H9 (cell line): ENCODE data around the gene LTB4R. TPM values are rescaled to one million over a fixed set of nuclear protein-coding genes. Genes with fewer than 3 reads are reported as not detected.

Source experiments
- DNase-seq: peaks from one replicate; pipeline ENCODE4 v3.0.0-alpha.2; 2017
- H2AFZ ChIP-seq: one replicate; pipeline ENCODE4 v1.6.1; 2013; ENCODE audit warnings: mild to moderate bottlenecking, low read length, control low read depth, moderate library complexity
- H2AK5ac ChIP-seq: 2 replicates; pipeline ENCODE4 v1.6.1; 2013; ENCODE audit warnings: low read length, control low read depth, mixed read lengths; ENCODE audit not compliant: insufficient read length
- H2BK120ac ChIP-seq: one replicate; pipeline ENCODE4 v1.6.1; 2013; ENCODE audit warnings: low read depth, mild to moderate bottlenecking, low read length, control low read depth, inconsistent platforms; ENCODE audit not compliant: poor library complexity, severe bottlenecking
- H2BK12ac ChIP-seq: 2 replicates; pipeline ENCODE4 v1.6.1; 2013; ENCODE audit warnings: low read length, control low read depth, mixed read lengths, low read depth; ENCODE audit not compliant: insufficient read length
- H2BK15ac ChIP-seq: 2 replicates; pipeline ENCODE4 v1.6.1; 2013; ENCODE audit warnings: low read depth, low read length, control low read depth
- H2BK20ac ChIP-seq: one replicate; pipeline ENCODE4 v1.6.1; 2013; ENCODE audit warnings: low read depth, mild to moderate bottlenecking, low read length, control low read depth, inconsistent platforms; ENCODE audit not compliant: poor library complexity, severe bottlenecking
- H2BK5ac ChIP-seq: 2 replicates; pipeline ENCODE4 v1.6.1; 2013; ENCODE audit warnings: low read length, control low read depth, mixed read lengths; ENCODE audit not compliant: insufficient read length
- H3K14ac ChIP-seq: 2 replicates; pipeline ENCODE4 v1.6.1; 2013; ENCODE audit warnings: low read length, control low read depth; ENCODE audit not compliant: insufficient read depth
- H3K18ac ChIP-seq: 2 replicates; pipeline ENCODE4 v1.6.1; 2013; ENCODE audit warnings: low read depth, mild to moderate bottlenecking, mixed read lengths, low read length, control low read depth; ENCODE audit not compliant: insufficient read length
- H3K23ac ChIP-seq: 2 replicates; pipeline ENCODE4 v1.6.1; 2013; ENCODE audit warnings: low read length, control low read depth, mixed read lengths, low read depth; ENCODE audit not compliant: insufficient read length
- H3K23me2 ChIP-seq: 2 replicates; pipeline ENCODE4 v1.6.1; 2013; ENCODE audit warnings: low read depth, mild to moderate bottlenecking, mixed read lengths, low read length, control low read depth; ENCODE audit not compliant: insufficient read length, poor library complexity, severe bottlenecking
- H3K27ac ChIP-seq: 2 replicates; pipeline ENCODE4 v1.5.1; 2013; ENCODE audit warnings: low read length, control low read depth, mixed read lengths, low read depth; ENCODE audit not compliant: insufficient read length
- H3K27me3 ChIP-seq: 2 replicates; pipeline ENCODE4 v1.6.1; 2013; ENCODE audit warnings: low read length, control low read depth, inconsistent platforms; ENCODE audit not compliant: insufficient read depth
- H3K4ac ChIP-seq: 2 replicates; pipeline ENCODE4 v1.6.1; 2013; ENCODE audit warnings: low read depth, mild to moderate bottlenecking, control low read depth, inconsistent platforms, low read length, moderate library complexity
- H3K4me1 ChIP-seq: 2 replicates; pipeline ENCODE4 v1.6.1; 2013; ENCODE audit warnings: low read length, control low read depth, inconsistent platforms; ENCODE audit not compliant: insufficient read depth
- H3K4me2 ChIP-seq: 2 replicates; pipeline ENCODE4 v1.6.1; 2013; ENCODE audit warnings: low read length, control low read depth, mixed read lengths; ENCODE audit not compliant: insufficient read length, insufficient read depth
- H3K56ac ChIP-seq: 2 replicates; pipeline ENCODE4 v1.6.1; 2013; ENCODE audit warnings: low read depth, mild to moderate bottlenecking, mixed read lengths, low read length, control low read depth; ENCODE audit not compliant: insufficient read length
- H3K79me1 ChIP-seq: 2 replicates; pipeline ENCODE4 v1.6.1; 2013; ENCODE audit warnings: low read depth, mild to moderate bottlenecking, moderate library complexity, low read length, control low read depth, inconsistent platforms; ENCODE audit not compliant: insufficient read depth, poor library complexity, severe bottlenecking
- H3K79me2 ChIP-seq: 2 replicates; pipeline ENCODE4 v1.6.1; 2013; ENCODE audit warnings: low read length, control low read depth, inconsistent platforms; ENCODE audit not compliant: insufficient read depth
- H3K9ac ChIP-seq: 2 replicates; pipeline ENCODE4 v1.6.1; 2013; ENCODE audit warnings: low read length, control low read depth, mixed read lengths; ENCODE audit not compliant: insufficient read length; ENCODE audit errors: extremely low read depth
- H3K9me3 ChIP-seq: one replicate; pipeline ENCODE4 v1.6.1; 2013; ENCODE audit warnings: low read depth, low read length, inconsistent platforms; ENCODE audit not compliant: control insufficient read depth
- H3T11ph ChIP-seq: one replicate; pipeline ENCODE4 v1.6.1; 2013; ENCODE audit warnings: mild to moderate bottlenecking, low read length, control low read depth, inconsistent platforms
- H4K20me1 ChIP-seq: one replicate; pipeline ENCODE4 v1.6.1; 2013; ENCODE audit not compliant: control insufficient read depth, insufficient read length, insufficient read depth
- H4K5ac ChIP-seq: 2 replicates; pipeline ENCODE4 v1.6.1; 2013; ENCODE audit warnings: low read depth, mild to moderate bottlenecking, mixed read lengths, low read length, control low read depth; ENCODE audit not compliant: insufficient read length
- H4K8ac ChIP-seq: replicated peaks from 2 replicates; pipeline ENCODE4 v1.6.1; 2013; ENCODE audit warnings: low read length, control low read depth, mixed read lengths, low read depth; ENCODE audit not compliant: insufficient read length
- H4K91ac ChIP-seq: 2 replicates; pipeline ENCODE4 v1.6.1; 2013; ENCODE audit warnings: low read depth, mild to moderate bottlenecking, moderate library complexity, mixed read lengths, low read length, control low read depth; ENCODE audit not compliant: insufficient read length
- H3K27ac Mint-ChIP-seq, 3 experiments: 2 replicates in 2 of 3; 3 replicates in 1 of 3; pipeline ENCODE4 v1.8.0; 2020 to 2021; ENCODE audit warnings: mixed read lengths in 3 of 3, mild to moderate bottlenecking in 1 of 3, moderate library complexity in 1 of 3
- H3K27me3 Mint-ChIP-seq: 2 replicates; pipeline ENCODE4 v1.8.0; 2021; ENCODE audit warnings: low read depth, mild to moderate bottlenecking, moderate library complexity, mixed read lengths
- H3K36me3 Mint-ChIP-seq, 3 experiments: 2 replicates in 2 of 3; 3 replicates in 1 of 3; pipeline ENCODE4 v1.8.0; 2020 to 2021; ENCODE audit warnings: low read depth in 3 of 3, mixed read lengths in 3 of 3; ENCODE audit not compliant: insufficient read depth in 1 of 3
- H3K4me1 Mint-ChIP-seq, 2 experiments: 2 replicates each; pipeline ENCODE4 v1.8.0; 2020; ENCODE audit warnings: mixed read lengths in 2 of 2
- H3K4me3 Mint-ChIP-seq, 2 experiments: 2 replicates in 1 of 2; 3 replicates in 1 of 2; pipeline ENCODE4 v1.8.0; 2020 to 2021; ENCODE audit warnings: mild to moderate bottlenecking in 2 of 2, mixed read lengths in 2 of 2, moderate library complexity in 1 of 2
- H3K9me3 Mint-ChIP-seq, 2 experiments: 2 replicates in 1 of 2; 3 replicates in 1 of 2; pipeline ENCODE4 v1.8.0; 2020; ENCODE audit warnings: mild to moderate bottlenecking in 2 of 2, mixed read lengths in 2 of 2, moderate library complexity in 1 of 2
- WGBS: extraction: QIAGEN DNeasy Blood & Tissue Kit; methylation state at CpG from one replicate; pipeline ENCODE4 v1.1.7; 2013; ENCODE audit warnings: missing lambda C conversion rate, low lambda C conversion rate, mixed read lengths; ENCODE audit not compliant: insufficient read length; ENCODE audit errors: extremely low coverage; 5-methylcytosine and 5-hydroxymethylcytosine counted together
- total RNA-seq: library from RNA; stranded (reverse); gene quantifications from 2 replicates; pipeline ENCODE4 v1.2.1, GENCODE V29; 2021
- TF ChIP-seq, protein P1 (sequence below): fragments of 200-600 bp; sonication (generic); conservative IDR thresholded peaks from 3 replicates; pipeline ENCODE4 v1.8.0; 2021; ENCODE audit warnings: antibody characterized with exemption, mild to moderate bottlenecking

The LTB4R gene
- total RNA-seq, 1 experiment from 2014 or later: 8.9 TPM

DNA sequence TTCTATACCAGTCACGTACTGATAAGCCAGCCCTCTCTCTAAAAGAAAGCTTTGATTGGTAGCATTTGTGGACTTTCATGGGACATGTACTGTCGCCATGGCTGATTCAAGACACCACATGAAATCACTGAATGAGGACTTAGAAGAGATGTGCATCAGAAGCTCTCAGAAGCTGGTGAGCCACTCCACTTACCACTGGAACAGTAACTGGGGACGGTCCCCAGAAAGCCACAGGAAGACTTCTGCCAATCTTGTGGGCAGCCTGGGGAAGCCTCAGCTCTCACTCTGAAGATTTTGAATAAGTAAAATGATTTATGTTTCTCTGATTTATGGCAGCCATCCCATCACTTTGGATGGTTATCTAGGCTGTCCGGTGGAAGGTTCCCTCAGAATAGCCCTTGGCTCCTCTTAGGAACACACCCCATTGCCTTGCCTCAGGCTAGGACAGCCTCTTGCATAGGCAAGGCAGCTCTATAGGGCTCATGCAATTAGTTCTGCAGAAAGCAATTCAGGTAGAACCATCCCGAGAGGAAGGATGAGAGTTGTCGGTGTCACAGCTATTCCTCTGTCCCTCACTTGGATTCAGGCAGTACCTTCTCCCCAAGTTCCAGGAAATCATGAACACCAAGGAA, 21.5 kb upstream of the LTB4R start:
- Histone ChIP-seq H2BK12ac (no peak overlapping the region), H3K23ac (no peak overlapping the region), H3K56ac (no peak overlapping the region), H2BK120ac (no peak overlapping the region), H3K9ac (no peak overlapping the region), H4K20me1 (no peaks in the 10 kb centered on the region), H3K27me3 (no peaks in the 10 kb centered on the region), H3K79me2 (no peaks in the 10 kb centered on the region), H2AFZ (no peak overlapping the region), H4K91ac (no peak overlapping the region), H3T11ph (no peak overlapping the region), H2AK5ac (no peak overlapping the region), H3K27ac (no peak overlapping the region), H2BK5ac (no peak overlapping the region), H4K8ac (no peak overlapping the region), H3K4me1 (no peaks in the 10 kb centered on the region), H3K9me3 (no peaks in the 10 kb centered on the region), H3K14ac (no peak overlapping the region), H3K23me2 (no peaks in the 10 kb centered on the region), H3K4me2 (no peak overlapping the region), H3K79me1 (no peaks in the 10 kb centered on the region), H2BK15ac (no peak overlapping the region), H4K5ac (no peak overlapping the region), H2BK20ac (no peak overlapping the region), H3K18ac (no peak overlapping the region), H3K4ac (no peak overlapping the region)
- no peaks in the 10 kb centered on the region for H3K9me3 Mint-ChIP-seq
- H3K4me3 Mint-ChIP-seq: no peak overlapping the region
- no CpG with 5 or more reads among the region's 6 CpGs for WGBS
- peaks cover 4 to 32% (median 6%) of the 10 kb centered on the region in 3 experiments; a peak in 6 of 7 replicates for H3K36me3 Mint-ChIP-seq
- H3K4me1 Mint-ChIP-seq: no peaks in the 10 kb centered on the region
- no peak overlapping the region for H3K27ac Mint-ChIP-seq
- H3K27me3 Mint-ChIP-seq: no peaks in the 10 kb centered on the region
- TF ChIP-seq, protein P1, sequence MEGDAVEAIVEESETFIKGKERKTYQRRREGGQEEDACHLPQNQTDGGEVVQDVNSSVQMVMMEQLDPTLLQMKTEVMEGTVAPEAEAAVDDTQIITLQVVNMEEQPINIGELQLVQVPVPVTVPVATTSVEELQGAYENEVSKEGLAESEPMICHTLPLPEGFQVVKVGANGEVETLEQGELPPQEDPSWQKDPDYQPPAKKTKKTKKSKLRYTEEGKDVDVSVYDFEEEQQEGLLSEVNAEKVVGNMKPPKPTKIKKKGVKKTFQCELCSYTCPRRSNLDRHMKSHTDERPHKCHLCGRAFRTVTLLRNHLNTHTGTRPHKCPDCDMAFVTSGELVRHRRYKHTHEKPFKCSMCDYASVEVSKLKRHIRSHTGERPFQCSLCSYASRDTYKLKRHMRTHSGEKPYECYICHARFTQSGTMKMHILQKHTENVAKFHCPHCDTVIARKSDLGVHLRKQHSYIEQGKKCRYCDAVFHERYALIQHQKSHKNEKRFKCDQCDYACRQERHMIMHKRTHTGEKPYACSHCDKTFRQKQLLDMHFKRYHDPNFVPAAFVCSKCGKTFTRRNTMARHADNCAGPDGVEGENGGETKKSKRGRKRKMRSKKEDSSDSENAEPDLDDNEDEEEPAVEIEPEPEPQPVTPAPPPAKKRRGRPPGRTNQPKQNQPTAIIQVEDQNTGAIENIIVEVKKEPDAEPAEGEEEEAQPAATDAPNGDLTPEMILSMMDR: no peak
- DNase-seq: no peak
